Fibroblast of lung (primary cell): ENCODE results near the gene PRRT1. TPM values are rescaled to one million over a fixed set of nuclear protein-coding genes. Genes with fewer than 3 reads are reported as not detected.

Experiments
- DNase-seq, 2 donors: peaks; one replicate each; pipeline versions ENCODE4 v3.0.0 to v3.0.0-alpha.2; 2010; ENCODE audit warnings: low read depth in 2 of 2
- H2AFZ ChIP-seq: 2 replicates; pipeline ENCODE4 v1.5.1; 2012; ENCODE audit warnings: low read length, control low read depth, inconsistent platforms
- H3K27ac ChIP-seq: 2 replicates; pipeline ENCODE4 v1.5.1; 2011; ENCODE audit warnings: low read length, control low read depth; ENCODE audit not compliant: insufficient read depth
- H3K27me3 ChIP-seq: 2 replicates; pipeline ENCODE4 v1.5.1; 2011; ENCODE audit warnings: mild to moderate bottlenecking, low read length; ENCODE audit not compliant: control insufficient read depth, insufficient read depth
- H3K36me3 ChIP-seq: 2 replicates; pipeline ENCODE4 v1.5.1; 2011; ENCODE audit warnings: low read length; ENCODE audit not compliant: control insufficient read depth, insufficient read depth
- H3K4me1 ChIP-seq: 2 replicates; pipeline ENCODE4 v1.5.1; 2011; ENCODE audit warnings: low read length; ENCODE audit not compliant: control insufficient read depth, insufficient read depth; ENCODE audit errors: extremely low read depth
- H3K4me2 ChIP-seq: 2 replicates; pipeline ENCODE4 v1.5.1; 2011; ENCODE audit warnings: low read length, control low read depth; ENCODE audit not compliant: insufficient read depth; ENCODE audit errors: extremely low read depth
- H3K4me3 ChIP-seq, 4 experiments: fragments of 200-600 bp in 1 of 4; sonication (generic) in 1 of 4; replicated peaks in 1 of 4; 2 replicates each; pipeline ENCODE4 v1.5.1; 2011 to 2016; ENCODE audit warnings: low read length in 4 of 4, low read depth in 3 of 4, mild to moderate bottlenecking in 3 of 4, control low read depth in 2 of 4, inconsistent platforms in 1 of 4, mixed read lengths in 1 of 4; ENCODE audit not compliant: insufficient read depth in 1 of 4; ENCODE audit errors: control extremely low read depth in 1 of 4
- H3K79me2 ChIP-seq: 2 replicates; pipeline ENCODE4 v1.5.1; 2012; ENCODE audit warnings: mild to moderate bottlenecking, low read length, inconsistent platforms; ENCODE audit not compliant: control insufficient read depth, insufficient read depth
- H3K9ac ChIP-seq: 2 replicates; pipeline ENCODE4 v1.5.1; 2011; ENCODE audit warnings: mild to moderate bottlenecking, low read length, control low read depth; ENCODE audit not compliant: insufficient read depth
- H3K9me3 ChIP-seq: 2 replicates; pipeline ENCODE4 v1.5.1; 2012; ENCODE audit warnings: low read depth, low read length; ENCODE audit not compliant: control insufficient read depth, insufficient read depth
- H4K20me1 ChIP-seq: 2 replicates; pipeline ENCODE4 v1.5.1; 2011; ENCODE audit warnings: low read length; ENCODE audit not compliant: control insufficient read depth, insufficient read depth; ENCODE audit errors: extremely low read depth
- CTCF ChIP-seq, 2 donors: IDR thresholded peaks in 1 of 2; conservative IDR thresholded peaks in 1 of 2; 1 replicate in 1 of 2; 2 replicates in 1 of 2; pipeline ENCODE4 v1.5.1; 2011 to 2012; ENCODE audit warnings: low read length in 2 of 2, control low read depth in 1 of 2, inconsistent platforms in 1 of 2, low read depth in 1 of 2, mild to moderate bottlenecking in 1 of 2
- EZH2 ChIP-seq: IDR thresholded peaks from 2 replicates; pipeline ENCODE4 v1.5.1; 2012; ENCODE audit warnings: low read length, control low read depth, mild to moderate bottlenecking; ENCODE audit errors: missing control alignments
- polyA plus RNA-seq, 2 donors: library from polyadenylated mRNA; depleted of rRNA in 1 of 2; stranded (reverse) in 1 of 2; unstranded in 1 of 2; fragments of >200 nt; gene quantifications; 2 replicates each; pipeline ENCODE4 v1.2.1, GENCODE V29; 2011 to 2012; ENCODE audit warnings: missing spikeins in 1 of 2
- total RNA-seq: library from RNA; depleted of rRNA; stranded (reverse); fragments of >200 nt; gene quantifications from 2 replicates; pipeline ENCODE4 v1.2.1, GENCODE V29; 2014

Gene PRRT1
- total and polyA plus RNA-seq, 2 donors (not counting 1 experiment from before 2014, with no cell fraction given), result 0.33 to 0.73 TPM

- TF ChIP-seq EZH2, result no peak
- TF ChIP-seq CTCF (conservative IDR thresholded peaks at IDR 0.05 in 1 of 2, IDR thresholded peaks at IDR 0.05 in 1 of 2; ENCODE audit: low read depth in 1 of 2, low read length in 2 of 2), result no peak
- Histone ChIP-seq H3K27me3 (no peaks in the 10 kb centered on the region), H3K36me3 (peaks cover 2% of the 10 kb centered on the region), H3K4me3 (no peak within 1 kb of the TSS), H3K4me2 (peak within 1 kb of the TSS; percentile 55), H3K27ac (peak within 1 kb of the TSS; percentile 44), H4K20me1 (no peaks in the 10 kb centered on the region), H3K79me2 (peaks cover 17% of the 10 kb centered on the region), H3K9me3 (no peaks in the 10 kb centered on the region), H2AFZ (peak within 1 kb of the TSS; percentile 84), H3K4me1 (peaks cover 17% of the 10 kb centered on the region), H3K9ac (peak within 1 kb of the TSS; percentile 40)
- DNase-seq, result peak; percentile 25 to 37
Observed at GRCh38 chr6:32192608-32193039, 40.9 kb upstream of the PRRT1 start, which contains the start of gene GPSM3. TSS of gene GPSM3 (minus strand) at chr6:32192643. CDS start at chr6:32192513, 130 bp downstream.

GRCh38 chr6:32191696-32192607 lies 40.2 kb upstream of the PRRT1 start:
- TF ChIP-seq EZH2, result no peak
- no peak for TF ChIP-seq CTCF (conservative IDR thresholded peaks at IDR 0.05 in 1 of 2, IDR thresholded peaks at IDR 0.05 in 1 of 2; ENCODE audit: low read depth in 1 of 2, low read length in 2 of 2)
- Histone ChIP-seq H3K9me3 (no peaks in the 10 kb centered on the region), H3K9ac (peak overlapping the region; percentile 40), H3K79me2 (peaks cover 20% of the 10 kb centered on the region), H3K36me3 (peaks cover 5% of the 10 kb centered on the region), H3K4me2 (peak overlapping the region; percentile 32), H3K27ac (peak overlapping the region; percentile 16), H4K20me1 (no peaks in the 10 kb centered on the region), H2AFZ (no peak overlapping the region), H3K4me1 (peaks cover 15% of the 10 kb centered on the region), H3K4me3 (no peak overlapping the region), H3K27me3 (no peaks in the 10 kb centered on the region)
- no peak for DNase-seq

GRCh38 chr6:32190911-32191677 lies 39.4 kb upstream of the PRRT1 start:
- Histone ChIP-seq H3K79me2 (peaks cover 20% of the 10 kb centered on the region), H3K9ac (no peak overlapping the region), H2AFZ (no peak overlapping the region), H3K27ac (no peak overlapping the region), H3K4me3 (no peak overlapping the region), H3K27me3 (no peaks in the 10 kb centered on the region), H3K4me1 (peaks cover 11% of the 10 kb centered on the region), H3K36me3 (peaks cover 5% of the 10 kb centered on the region), H3K9me3 (no peaks in the 10 kb centered on the region), H3K4me2 (peak overlapping the region; percentile 81), H4K20me1 (no peaks in the 10 kb centered on the region)
- no peak for DNase-seq
- TF ChIP-seq CTCF (conservative IDR thresholded peaks at IDR 0.05 in 1 of 2, IDR thresholded peaks at IDR 0.05 in 1 of 2; ENCODE audit: low read depth in 1 of 2, low read length in 2 of 2) (no peak), EZH2 (no peak)
